Measurements from ENCODE around the gene BBS10.
"Not testable (repeated sequence)": the region's sequence is repeated elsewhere in the genome, so short reads cannot be mapped to it uniquely, and the experiment has no call there.

The BBS10 gene

DNA sequence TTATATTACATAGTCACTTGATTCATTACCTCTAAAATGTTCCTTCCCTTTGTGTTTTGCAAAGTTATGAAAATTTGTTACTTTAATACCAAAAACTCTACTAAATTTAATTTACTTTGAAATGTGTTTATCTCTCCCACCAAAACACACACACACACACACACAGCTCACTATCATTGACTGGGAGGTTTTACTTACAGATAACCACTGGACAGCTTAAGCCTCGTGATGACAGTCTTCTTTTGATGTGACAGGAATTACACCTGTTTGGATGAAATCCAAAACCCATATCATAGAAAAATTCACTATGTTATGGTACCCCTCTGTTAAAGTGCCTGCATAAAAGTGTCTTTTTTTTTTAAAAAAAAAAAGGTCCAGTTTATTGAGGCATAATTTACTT, 15.6 kb downstream of the BBS10 start:
- Histone ChIP-seq H3K79me2 (ENCODE audit: low read length) (no peaks in the 10 kb centered on the region), H3K4me3 (ENCODE audit: low read length) (no peak overlapping the region), H3K9me3 (ENCODE audit: insufficient read depth, low read length) (no peaks in the 10 kb centered on the region), H3K4me2 (ENCODE audit: low read length) (no peak overlapping the region), H3K27ac (ENCODE audit: low read length) (no peak overlapping the region), H3K27me3 (ENCODE audit: low read depth, low read length) (no peaks in the 10 kb centered on the region), H3K9ac (ENCODE audit: low read length) (no peak overlapping the region), H2AFZ (ENCODE audit: low read depth, low read length) (no peak overlapping the region), H3K36me3 (replicated peaks; ENCODE audit: low read depth, low read length) (no peaks in the 10 kb centered on the region), H3K4me1 (ENCODE audit: low read length) (no peaks in the 10 kb centered on the region), H4K20me1 (ENCODE audit: insufficient read depth, low read length) (no peaks in the 10 kb centered on the region)
- TF ChIP-seq, protein P1, sequence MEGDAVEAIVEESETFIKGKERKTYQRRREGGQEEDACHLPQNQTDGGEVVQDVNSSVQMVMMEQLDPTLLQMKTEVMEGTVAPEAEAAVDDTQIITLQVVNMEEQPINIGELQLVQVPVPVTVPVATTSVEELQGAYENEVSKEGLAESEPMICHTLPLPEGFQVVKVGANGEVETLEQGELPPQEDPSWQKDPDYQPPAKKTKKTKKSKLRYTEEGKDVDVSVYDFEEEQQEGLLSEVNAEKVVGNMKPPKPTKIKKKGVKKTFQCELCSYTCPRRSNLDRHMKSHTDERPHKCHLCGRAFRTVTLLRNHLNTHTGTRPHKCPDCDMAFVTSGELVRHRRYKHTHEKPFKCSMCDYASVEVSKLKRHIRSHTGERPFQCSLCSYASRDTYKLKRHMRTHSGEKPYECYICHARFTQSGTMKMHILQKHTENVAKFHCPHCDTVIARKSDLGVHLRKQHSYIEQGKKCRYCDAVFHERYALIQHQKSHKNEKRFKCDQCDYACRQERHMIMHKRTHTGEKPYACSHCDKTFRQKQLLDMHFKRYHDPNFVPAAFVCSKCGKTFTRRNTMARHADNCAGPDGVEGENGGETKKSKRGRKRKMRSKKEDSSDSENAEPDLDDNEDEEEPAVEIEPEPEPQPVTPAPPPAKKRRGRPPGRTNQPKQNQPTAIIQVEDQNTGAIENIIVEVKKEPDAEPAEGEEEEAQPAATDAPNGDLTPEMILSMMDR (IDR thresholded peaks at IDR 0.05; ENCODE audit: low read depth, low read length) = no peak
- no peak for TF ChIP-seq EZH2phosphoT487 (IDR thresholded peaks at IDR 0.05; ENCODE audit: low read depth)

DNA sequence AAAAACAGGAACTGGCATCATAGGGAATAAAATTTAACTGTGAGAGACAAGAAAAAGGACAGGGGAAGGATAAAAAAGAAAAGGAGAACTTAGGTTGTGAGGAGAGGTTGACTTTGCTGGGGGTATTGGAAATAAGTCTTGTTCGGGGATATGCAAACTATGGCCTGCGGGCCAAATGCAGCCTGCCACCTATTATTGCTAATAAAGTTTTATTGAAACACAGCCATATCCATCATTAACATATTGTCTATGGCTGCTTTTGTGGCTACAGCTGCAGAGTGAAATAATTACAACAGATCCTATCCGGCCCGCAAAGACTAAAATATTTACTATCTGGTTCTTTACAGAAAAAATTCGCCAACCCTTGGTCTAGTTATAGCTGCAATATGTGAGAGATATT, 18.6 kb downstream of the BBS10 start:
- Histone ChIP-seq H3K4me3 (ENCODE audit: low read length) (no peak overlapping the region), H3K36me3 (replicated peaks; ENCODE audit: low read depth, low read length) (no peaks in the 10 kb centered on the region), H2AFZ (ENCODE audit: low read depth, low read length) (no peak overlapping the region), H3K27me3 (ENCODE audit: low read depth, low read length) (no peaks in the 10 kb centered on the region), H3K9ac (ENCODE audit: low read length) (no peak overlapping the region), H3K79me2 (ENCODE audit: low read length) (no peaks in the 10 kb centered on the region), H3K4me2 (ENCODE audit: low read length) (no peak overlapping the region), H3K4me1 (ENCODE audit: low read length) (no peaks in the 10 kb centered on the region), H3K9me3 (ENCODE audit: insufficient read depth, low read length) (no peaks in the 10 kb centered on the region), H3K27ac (ENCODE audit: low read length) (no peak overlapping the region), H4K20me1 (ENCODE audit: insufficient read depth, low read length) (no peaks in the 10 kb centered on the region)
- no peak for TF ChIP-seq EZH2phosphoT487 (IDR thresholded peaks at IDR 0.05; ENCODE audit: low read depth)
- TF ChIP-seq, protein P1 (IDR thresholded peaks at IDR 0.05; ENCODE audit: low read depth, low read length) = no peak

DNA sequence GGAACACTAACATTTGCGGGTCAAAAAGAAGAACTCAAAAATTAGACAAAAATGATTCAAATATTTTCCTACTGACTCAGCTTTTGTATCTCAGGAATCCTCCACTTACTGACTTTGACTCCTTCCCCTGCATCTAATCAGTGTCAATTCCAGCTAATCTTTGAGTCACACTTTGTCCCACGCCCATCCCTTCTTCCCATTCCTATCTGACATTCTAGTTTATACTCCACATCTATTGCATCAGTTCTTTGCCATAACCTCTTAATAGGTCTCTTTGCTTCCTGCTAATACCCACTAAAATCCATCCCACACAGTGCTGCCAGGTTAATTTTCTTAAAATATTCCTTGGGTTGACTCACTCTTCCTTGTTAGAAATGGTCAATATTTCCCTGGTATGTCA, 19.1 kb downstream of the BBS10 start:
- Histone ChIP-seq H3K27ac (ENCODE audit: low read length) (no peak overlapping the region), H3K4me3 (ENCODE audit: low read length) (no peak overlapping the region), H3K9ac (ENCODE audit: low read length) (no peak overlapping the region), H4K20me1 (ENCODE audit: insufficient read depth, low read length) (no peaks in the 10 kb centered on the region), H3K4me2 (ENCODE audit: low read length) (no peak overlapping the region), H3K4me1 (ENCODE audit: low read length) (no peaks in the 10 kb centered on the region), H3K79me2 (ENCODE audit: low read length) (no peaks in the 10 kb centered on the region), H3K36me3 (replicated peaks; ENCODE audit: low read depth, low read length) (no peaks in the 10 kb centered on the region), H3K27me3 (ENCODE audit: low read depth, low read length) (no peaks in the 10 kb centered on the region), H3K9me3 (ENCODE audit: insufficient read depth, low read length) (no peaks in the 10 kb centered on the region), H2AFZ (ENCODE audit: low read depth, low read length) (no peak overlapping the region)
- no peak for TF ChIP-seq EZH2phosphoT487 (IDR thresholded peaks at IDR 0.05; ENCODE audit: low read depth)
- TF ChIP-seq, protein P1 (IDR thresholded peaks at IDR 0.05; ENCODE audit: low read depth, low read length) = no peak

DNA sequence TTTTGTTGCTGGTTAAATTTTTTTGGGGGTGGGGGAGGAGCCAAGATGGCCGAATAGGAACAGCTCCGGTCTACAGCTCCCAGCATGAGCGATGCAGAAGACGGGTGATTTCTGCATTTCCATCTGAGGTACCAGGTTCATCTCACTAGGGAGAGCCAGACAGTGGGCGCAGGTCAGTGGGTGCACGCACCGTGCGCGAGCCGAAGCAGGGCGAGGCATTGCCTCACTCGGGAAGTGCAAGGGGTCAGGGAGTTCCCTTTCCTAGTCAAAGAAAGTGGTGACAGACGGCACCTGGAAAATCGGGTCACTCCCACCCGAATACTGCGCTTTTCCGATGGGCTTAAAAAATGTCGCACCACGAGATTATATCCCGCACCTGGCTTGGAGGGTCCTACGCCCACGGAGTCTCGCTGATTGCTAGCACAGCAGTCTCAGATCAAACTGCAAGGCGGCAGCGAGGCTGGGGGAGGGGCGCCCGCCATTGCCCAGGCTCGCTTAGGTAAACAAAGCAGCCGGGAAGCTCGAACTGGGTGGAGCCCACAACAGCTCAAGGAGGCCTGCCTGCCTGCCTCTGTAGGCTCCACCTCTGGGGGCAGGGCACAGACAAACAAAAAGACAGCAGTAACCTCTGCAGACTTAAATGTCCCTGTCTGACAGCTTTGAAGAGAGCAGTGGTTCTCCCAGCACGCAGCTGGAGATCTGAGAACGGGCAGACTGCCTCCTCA, 28.5 kb downstream of the BBS10 start:
- not testable (repeated sequence) for H3K27me3 ChIP-seq (ENCODE audit: low read depth, low read length); H3K79me2 ChIP-seq (ENCODE audit: low read length); H3K9ac ChIP-seq (ENCODE audit: low read length); H2AFZ ChIP-seq (ENCODE audit: low read depth, low read length); H3K4me1 ChIP-seq (ENCODE audit: low read length); H3K9me3 ChIP-seq (ENCODE audit: insufficient read depth, low read length); H3K4me3 ChIP-seq (ENCODE audit: low read length); H3K4me2 ChIP-seq (ENCODE audit: low read length); H3K36me3 ChIP-seq (replicated peaks; ENCODE audit: low read depth, low read length); H4K20me1 ChIP-seq (ENCODE audit: insufficient read depth, low read length); H3K27ac ChIP-seq (ENCODE audit: low read length)

Measured in OCI-LY3 (cell line).